Activated CD4-positive, alpha-beta T cell treated with anti-CD3 and anti-CD28 coated beads, Interleukin-2, amount 50 U/mL, for 24 hours (primary cell): Measurements from ENCODE around the gene LCN9.
"Not testable (repeated sequence)": the region's sequence is repeated elsewhere in the genome, so short reads cannot be mapped to it uniquely, and the experiment has no call there.

Experiments
- DNase-seq, 2 donors: peaks; one replicate each; pipeline ENCODE4 v3.0.0-alpha.2; 2020; ENCODE audit warnings: low read depth in 1 of 2, low spot score in 1 of 2

The LCN9 gene, protein sequence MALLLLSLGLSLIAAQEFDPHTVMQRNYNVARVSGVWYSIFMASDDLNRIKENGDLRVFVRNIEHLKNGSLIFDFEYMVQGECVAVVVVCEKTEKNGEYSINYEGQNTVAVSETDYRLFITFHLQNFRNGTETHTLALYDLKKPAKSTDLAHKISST

DNA sequence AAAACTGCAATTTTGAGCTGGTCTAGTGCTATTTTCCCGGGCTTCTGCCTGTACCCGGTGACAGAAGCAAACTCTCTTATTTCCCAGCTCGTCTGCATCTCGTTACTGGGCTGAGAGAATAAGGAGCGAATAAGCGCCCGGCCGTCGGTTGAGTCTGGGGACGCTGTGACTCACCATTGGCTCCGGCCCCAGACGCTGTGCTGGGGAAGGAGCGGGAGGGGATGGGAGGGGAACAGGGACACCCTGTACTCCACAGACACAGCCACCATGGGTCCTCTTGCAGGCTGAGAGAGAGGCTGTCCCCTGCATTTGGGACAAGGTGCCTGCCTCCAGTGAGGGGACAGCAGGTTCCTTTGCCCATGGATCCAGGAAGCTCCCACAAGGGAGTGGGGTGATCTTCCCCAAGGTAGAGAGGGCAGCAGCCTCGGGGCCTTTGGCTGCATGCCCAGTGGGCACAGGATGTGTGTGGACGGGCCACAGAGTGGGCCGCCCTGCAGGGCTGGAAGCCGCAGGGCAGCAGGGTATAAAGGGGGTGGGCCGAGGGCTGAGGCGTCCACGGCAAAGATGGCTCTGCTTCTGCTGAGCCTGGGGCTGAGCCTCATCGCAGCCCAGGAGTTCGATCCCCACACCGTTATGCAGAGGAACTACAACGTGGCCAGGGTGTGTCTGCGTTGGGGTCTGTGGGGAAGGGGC, at the start of gene LCN9:
Gene LCN9, plus strand, starts transcription at position 552 of the 693 bp plus-strand sequence. Its CDS starts 13 bp downstream, at position 565.
- DNase-seq = no peak

GRCh38 chr9:135613946-135614805, 48.9 kb upstream of the LCN9 start:
- DNase-seq = no peak

DNA sequence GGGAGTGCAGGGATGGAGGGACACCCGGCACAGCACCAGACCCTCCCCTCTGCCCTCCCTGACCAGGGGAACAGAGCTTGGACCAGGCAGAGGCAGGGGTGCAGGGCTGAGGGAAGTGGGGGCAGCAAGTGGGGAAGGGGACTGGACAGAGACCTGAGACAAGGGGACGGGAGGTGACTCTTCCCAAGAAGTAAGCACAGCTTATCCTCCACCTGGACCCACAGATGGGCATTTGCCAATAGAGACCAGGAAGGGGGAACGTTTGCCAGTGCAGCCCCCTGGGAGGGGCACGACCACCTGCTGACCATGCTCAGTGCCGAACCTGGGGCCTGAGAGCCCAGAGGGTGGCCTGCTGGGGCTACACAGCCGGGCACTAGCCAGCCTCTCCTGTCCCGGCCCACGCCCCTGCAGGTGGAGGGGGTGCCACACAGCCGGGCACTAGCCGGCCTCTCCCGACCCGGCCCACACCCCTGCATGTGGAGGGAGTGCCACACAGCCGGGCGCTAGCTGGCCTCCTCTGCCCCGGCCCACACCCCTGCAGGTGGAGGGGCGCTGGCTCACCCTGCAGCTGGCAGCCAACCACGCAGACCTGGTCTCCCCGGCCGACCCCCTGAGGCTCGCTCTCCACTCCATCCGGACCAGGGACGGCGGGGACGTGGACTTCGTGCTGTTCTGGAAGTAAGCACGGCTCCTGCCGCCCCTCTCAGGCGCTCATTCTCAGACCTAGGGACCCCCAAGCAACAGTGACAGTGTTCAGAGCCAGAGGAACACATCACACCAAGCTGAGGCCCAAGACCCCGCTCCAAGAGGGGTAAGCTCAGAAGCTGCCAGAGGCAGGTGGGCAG, 48.1 kb upstream of the LCN9 start:
- DNase-seq = no peak

- no peak for DNase-seq
Measured at GRCh38 chr9:135615666-135616618, 47.2 kb upstream of the LCN9 start.

GRCh38 chr9:135616619-135617537, 46.2 kb upstream of the LCN9 start:
- no peak for DNase-seq

GRCh38 chr9:135617538-135617900, 45.6 kb upstream of the LCN9 start:
- no peak for DNase-seq

DNA sequence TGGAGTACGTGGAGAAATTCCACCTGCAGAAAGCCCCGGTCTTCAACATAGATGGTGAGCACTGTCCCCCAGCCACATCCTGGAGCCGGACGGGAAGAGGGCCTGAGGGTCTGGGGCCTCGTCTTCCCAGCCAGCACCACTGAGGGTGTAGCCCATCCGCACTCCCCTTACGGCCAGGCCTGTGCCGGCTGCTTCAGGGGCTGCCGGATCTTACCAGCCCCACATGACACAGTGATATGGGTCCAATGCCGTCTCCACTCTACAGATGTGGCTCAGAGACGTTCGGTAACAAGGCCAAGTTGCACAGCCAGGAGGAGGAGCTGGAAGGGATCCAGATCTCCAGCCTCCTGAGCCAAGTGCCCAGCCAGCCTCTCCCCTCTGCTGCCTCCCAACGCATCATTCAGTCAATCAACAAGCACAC, 45.1 kb upstream of the LCN9 start:
- DNase-seq = no peak

DNA sequence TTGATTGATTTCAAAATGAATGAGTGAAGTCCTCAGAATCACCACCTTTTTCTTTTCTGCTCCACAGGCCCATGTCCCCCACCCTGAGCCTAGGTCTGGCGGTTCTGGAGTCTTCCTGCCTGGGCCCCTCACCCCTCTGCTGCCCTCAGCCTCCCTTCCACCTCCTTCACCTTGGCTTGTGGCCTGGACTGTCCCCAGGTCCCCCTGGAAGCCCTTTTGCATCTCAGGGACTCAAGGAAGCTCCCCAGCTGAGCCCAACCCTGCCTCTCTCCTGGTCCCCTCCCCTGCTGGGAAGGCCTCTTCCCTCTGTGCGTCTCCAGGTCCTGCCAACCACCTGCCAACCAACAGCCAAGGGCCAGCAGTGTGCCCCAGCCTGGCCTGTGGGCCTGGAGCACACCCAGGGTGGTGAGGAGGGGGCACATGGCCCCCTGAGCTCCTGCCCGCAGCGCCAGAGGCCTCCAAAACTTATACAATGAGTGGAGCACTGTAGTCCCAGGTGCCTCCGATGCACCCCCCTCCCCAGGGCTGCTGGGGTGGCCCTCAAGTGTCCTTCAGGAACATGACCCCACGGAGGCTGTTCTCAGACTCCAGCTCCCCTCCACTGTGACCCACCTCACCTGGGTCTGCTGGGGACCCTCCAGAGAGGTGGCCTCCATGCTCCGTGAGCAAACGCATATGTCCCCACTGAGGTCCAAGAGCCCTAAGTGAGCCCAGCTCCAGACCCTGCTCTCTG, 44.1 kb upstream of the LCN9 start:
- DNase-seq = no peak

- no peak for DNase-seq
Measured at GRCh38 chr9:135619599-135619886, 43.6 kb upstream of the LCN9 start.

- no peak for DNase-seq
Measured at GRCh38 chr9:135620558-135620957, 42.6 kb upstream of the LCN9 start.

DNA sequence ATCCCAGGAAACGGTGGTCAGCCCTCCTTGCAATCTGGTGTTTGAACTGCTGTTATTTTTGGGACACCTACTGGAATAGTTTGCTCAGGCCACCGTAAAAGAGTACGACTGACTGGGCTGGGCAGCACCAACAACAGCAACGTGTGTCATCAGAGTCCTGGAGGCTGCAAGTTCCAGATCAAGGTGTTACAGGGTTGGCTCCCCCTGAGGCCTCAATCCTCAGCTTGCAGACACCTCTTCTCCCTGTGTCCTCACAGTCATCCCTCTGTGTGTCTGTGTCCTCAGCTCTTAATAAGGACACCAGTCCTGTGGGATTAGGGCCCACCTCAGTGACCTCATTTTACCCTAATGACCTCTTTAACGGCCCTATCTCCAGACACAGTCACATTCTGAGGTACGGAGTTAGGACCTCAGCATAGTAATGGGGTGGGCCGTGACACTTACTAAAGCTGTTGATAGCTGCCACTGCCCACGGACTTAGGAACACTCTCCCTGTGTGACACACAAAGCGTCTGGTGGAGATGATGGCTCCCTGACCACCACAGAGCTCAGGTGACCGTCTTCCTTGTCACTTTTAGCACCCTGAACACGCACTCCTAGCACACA, 40.6 kb upstream of the LCN9 start:
- DNase-seq = no peak

DNA sequence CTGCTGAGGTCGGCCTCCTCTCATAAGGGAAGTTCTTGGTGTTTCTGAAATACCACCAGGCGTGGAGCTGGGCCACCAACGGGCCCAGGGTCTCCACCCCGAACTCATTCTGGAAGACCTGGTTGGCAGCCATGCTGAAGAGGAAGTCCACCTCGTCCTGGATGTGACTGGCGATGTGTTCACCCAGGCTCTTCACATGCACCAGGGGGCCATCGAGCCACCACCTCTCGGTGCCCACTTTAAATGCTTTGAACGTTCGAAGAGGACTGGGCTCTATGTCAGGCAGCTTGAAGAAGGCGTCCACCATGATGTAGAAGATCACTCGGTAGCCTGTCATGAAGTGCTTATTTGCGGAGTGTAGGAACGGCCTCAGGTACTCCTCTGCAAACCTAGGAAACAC, 38.8 kb upstream of the LCN9 start:
- DNase-seq = no peak

- no peak for DNase-seq
Measured at GRCh38 chr9:135632841-135633240, 30.3 kb upstream of the LCN9 start.

DNA sequence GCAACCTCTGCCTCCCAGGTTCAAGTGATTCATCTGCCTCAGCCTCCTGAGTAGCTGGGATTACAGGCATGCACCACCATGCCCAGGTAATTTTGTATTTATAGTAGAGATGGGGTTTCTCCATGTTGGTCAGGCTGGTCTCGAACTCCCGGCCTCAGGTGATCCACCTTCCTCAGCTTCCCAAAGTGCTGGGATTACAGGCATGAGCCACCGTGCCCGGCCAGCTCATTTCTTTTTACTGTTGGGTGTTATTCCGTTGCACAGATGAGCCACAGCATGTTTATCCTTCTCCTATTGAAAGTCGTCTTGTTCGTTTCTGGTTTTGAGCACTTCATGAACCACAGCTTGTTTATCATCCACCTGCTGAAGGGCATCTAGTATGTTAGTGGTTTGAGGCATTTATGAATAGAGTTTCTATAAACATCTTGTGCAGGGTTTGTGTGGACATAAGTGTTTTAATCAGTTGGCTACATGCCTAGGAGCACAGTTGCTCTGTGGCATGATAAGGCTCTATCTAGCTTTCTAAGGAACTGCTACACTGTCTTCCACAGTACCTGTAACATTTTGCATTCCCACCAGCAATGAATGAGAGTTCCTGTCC, 26.1 kb upstream of the LCN9 start:
- DNase-seq = not testable (repeated sequence)

DNA sequence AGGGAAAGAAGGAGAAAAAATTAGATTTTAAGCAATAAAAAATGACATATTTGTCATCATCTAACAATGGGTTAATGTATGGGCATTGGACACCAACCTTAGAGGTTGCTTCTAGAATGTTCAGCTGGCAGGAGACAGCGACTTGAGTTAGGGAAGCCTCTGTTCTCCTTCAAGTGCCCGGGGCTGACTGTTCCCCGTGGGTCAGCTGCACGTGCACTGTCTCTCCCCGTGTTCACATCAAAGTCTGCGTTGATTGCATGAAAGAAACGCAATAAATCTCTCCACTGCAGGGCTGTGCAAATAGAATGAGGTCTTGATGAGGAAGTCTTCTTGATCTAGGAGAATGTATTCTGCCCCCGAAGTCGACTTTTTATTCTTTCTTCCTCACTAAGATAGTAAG, 23.9 kb upstream of the LCN9 start, which contains the start of gene GLT6D1:
Gene GLT6D1, minus strand, starts transcription at position 345 of the 400 bp plus-strand sequence. CDS start 353 bp downstream, outside the sequence.
- no peak for DNase-seq

DNA sequence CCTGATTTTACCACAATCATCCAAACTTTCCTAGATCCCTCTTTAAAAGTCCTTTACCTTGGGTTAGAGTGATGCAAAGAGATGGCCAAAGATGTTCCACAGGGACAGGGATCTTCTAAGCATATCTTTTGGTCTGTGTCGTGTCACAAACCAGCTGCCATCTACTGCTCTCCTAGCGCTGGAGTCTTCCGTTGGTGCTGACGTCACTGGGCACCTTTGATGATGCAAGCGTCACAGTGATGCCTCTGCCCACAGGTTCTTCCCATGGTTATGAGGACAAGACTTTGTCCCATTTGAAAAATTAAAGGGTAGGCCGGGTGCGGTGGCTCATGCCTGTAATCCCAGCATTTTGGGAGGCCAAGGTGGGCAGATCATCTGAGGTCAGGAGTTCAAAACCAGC, 22.1 kb upstream of the LCN9 start:
- DNase-seq = no peak

- no peak for DNase-seq
Measured at GRCh38 chr9:135641745-135642144, 21.4 kb upstream of the LCN9 start.
